ENCODE measurements around the gene SPAG16. TPM values are rescaled to one million over a fixed set of nuclear protein-coding genes. Genes with fewer than 3 reads are reported as not detected.

Gene SPAG16
- total and polyA plus RNA-seq, 2 of the 13 experiments (the other 11 are each of a cell fraction or from before 2014, with no cell fraction given) = 9.6 to 26.5 TPM

GRCh38 chr2:214410918-214411554 is 1126.8 kb downstream of the SPAG16 start, which contains the start of gene VWC2L (continued):
- TF ChIP-seq ZNF766 (CRISPR knock-in tag; IDR thresholded peaks at IDR 0.05; ENCODE audit: borderline replicate concordance) (peak; percentile 97; the same call in 1 of the 2 replicates), ZNF572 (CRISPR knock-in tag; IDR thresholded peaks at IDR 0.05) (no peak), ZBTB7A (CRISPR knock-in tag; IDR thresholded peaks at IDR 0.05) (no peak), ZNF598 (CRISPR knock-in tag; IDR thresholded peaks at IDR 0.05; ENCODE audit: borderline replicate concordance) (no peak), DMTF1 (CRISPR knock-in tag; IDR thresholded peaks at IDR 0.05) (no peak), ZNF589 (CRISPR knock-in tag; conservative IDR thresholded peaks at IDR 0.05) (0 out of 2 replicates have a peak, but pooled peaks have one; percentile 36), ZNF121 (CRISPR knock-in tag; IDR thresholded peaks at IDR 0.05) (no peak), NCOR1 (IDR thresholded peaks at IDR 0.05; ENCODE audit: borderline replicate concordance, low read length) (no peak), KIAA2018 (CRISPR knock-in tag; IDR thresholded peaks at IDR 0.05; ENCODE audit: borderline replicate concordance) (no peak), SMARCE1 (IDR thresholded peaks at IDR 0.05; ENCODE audit: borderline replicate concordance) (no peak), KAT2B (IDR thresholded peaks at IDR 0.05; ENCODE audit: borderline replicate concordance, low read depth, low read length) (no peak), PREB (CRISPR knock-in tag; IDR thresholded peaks at IDR 0.05) (no peak), ZNF75D (CRISPR knock-in tag; IDR thresholded peaks at IDR 0.05; ENCODE audit: borderline replicate concordance) (no peak)
- TF ChIP-seq, protein P1, sequence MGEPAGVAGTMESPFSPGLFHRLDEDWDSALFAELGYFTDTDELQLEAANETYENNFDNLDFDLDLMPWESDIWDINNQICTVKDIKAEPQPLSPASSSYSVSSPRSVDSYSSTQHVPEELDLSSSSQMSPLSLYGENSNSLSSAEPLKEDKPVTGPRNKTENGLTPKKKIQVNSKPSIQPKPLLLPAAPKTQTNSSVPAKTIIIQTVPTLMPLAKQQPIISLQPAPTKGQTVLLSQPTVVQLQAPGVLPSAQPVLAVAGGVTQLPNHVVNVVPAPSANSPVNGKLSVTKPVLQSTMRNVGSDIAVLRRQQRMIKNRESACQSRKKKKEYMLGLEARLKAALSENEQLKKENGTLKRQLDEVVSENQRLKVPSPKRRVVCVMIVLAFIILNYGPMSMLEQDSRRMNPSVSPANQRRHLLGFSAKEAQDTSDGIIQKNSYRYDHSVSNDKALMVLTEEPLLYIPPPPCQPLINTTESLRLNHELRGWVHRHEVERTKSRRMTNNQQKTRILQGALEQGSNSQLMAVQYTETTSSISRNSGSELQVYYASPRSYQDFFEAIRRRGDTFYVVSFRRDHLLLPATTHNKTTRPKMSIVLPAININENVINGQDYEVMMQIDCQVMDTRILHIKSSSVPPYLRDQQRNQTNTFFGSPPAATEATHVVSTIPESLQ (CRISPR knock-in tag; conservative IDR thresholded peaks at IDR 0.05) = peak; percentile 98
